ENCODE measurements around the gene OXGR1. TPM values are rescaled to one million over a fixed set of nuclear protein-coding genes. Genes with fewer than 3 reads are reported as not detected.
"Not testable (repeated sequence)": the region's sequence is repeated elsewhere in the genome, so short reads cannot be mapped to it uniquely, and the experiment has no call there.

Gene OXGR1
- polyA plus RNA-seq, 1 experiment = not detected

DNA sequence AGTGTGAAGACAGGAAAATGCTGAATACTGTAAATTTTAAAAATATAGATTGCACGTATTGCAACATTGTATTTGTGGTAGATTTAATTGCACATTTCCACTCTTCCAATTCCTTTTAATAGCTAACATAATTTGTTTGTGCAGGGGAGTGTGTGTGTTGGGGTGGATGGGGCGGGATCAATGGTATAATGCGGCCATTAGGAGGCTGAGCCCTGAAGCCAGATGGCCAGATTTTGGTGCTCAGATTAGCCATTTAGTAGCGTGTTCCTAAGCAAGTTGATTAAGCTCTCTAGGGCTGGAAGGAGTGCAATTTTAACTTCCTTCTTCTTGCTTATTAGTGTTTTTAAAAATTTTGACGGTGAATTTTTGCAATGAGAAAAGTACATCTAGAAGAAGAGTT is 5.8 kb downstream of the OXGR1 start:
- ChIA-PET POLR2A (no interaction called here), CTCF (interaction anchor here (0.7 to 0.8 kb wide), 2 partner anchors 11 to 30 kb away, joined by 3 read pairs; no protein-coding TSS in a partner anchor)
- Histone ChIP-seq H3K4me3 (ENCODE audit: low read depth, low read length) (no peak overlapping the region), H3K9me3 (ENCODE audit: control insufficient read depth, insufficient read depth, low read length) (no peaks in the 10 kb centered on the region), H3K27ac (ENCODE audit: low read depth, low read length) (no peak overlapping the region), H3K27me3 (ENCODE audit: control insufficient read depth, insufficient read depth, low read length) (peaks cover 8% of the 10 kb centered on the region)
- TF ChIP-seq, protein P1, sequence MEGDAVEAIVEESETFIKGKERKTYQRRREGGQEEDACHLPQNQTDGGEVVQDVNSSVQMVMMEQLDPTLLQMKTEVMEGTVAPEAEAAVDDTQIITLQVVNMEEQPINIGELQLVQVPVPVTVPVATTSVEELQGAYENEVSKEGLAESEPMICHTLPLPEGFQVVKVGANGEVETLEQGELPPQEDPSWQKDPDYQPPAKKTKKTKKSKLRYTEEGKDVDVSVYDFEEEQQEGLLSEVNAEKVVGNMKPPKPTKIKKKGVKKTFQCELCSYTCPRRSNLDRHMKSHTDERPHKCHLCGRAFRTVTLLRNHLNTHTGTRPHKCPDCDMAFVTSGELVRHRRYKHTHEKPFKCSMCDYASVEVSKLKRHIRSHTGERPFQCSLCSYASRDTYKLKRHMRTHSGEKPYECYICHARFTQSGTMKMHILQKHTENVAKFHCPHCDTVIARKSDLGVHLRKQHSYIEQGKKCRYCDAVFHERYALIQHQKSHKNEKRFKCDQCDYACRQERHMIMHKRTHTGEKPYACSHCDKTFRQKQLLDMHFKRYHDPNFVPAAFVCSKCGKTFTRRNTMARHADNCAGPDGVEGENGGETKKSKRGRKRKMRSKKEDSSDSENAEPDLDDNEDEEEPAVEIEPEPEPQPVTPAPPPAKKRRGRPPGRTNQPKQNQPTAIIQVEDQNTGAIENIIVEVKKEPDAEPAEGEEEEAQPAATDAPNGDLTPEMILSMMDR (IDR thresholded peaks at IDR 0.05; ENCODE audit: low read depth, low read length) = no peak
- DNase-seq (ENCODE audit: low read depth, low spot score) = no peak

DNA sequence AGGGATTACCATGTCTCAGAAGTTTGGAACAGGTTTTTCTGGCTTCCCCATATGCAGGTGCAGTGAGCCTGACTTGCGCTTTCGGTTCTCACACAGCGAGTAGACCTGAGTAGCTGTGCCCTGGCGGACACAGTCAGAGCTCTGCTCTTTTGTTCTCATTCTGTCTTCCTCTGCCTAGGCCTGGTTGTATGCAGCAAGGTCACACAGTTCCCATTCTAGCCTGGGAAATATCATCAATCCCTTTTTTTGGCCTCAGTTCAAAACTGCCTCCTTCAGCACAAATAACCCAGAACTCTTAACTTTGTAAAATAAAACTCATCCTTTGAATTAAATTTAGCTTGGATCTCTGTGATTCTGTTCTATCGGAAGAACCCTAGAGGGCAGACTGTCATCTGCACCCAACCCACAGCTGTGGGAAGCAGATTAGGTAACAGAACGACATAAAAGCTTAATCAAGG is 10.2 kb downstream of the OXGR1 start:
- no peaks in the 10 kb centered on the region for H3K9me3 ChIP-seq (ENCODE audit: control insufficient read depth, insufficient read depth, low read length)
- H3K4me3 ChIP-seq (ENCODE audit: low read depth, low read length) = no peak overlapping the region
- CTCF ChIA-PET = interaction anchor here (0.9 to 1.9 kb wide), 2 partner anchors 26 to 473 kb away, joined by 3 to 4 read pairs; no protein-coding TSS in a partner anchor
- TF ChIP-seq, protein P1 (IDR thresholded peaks at IDR 0.05; ENCODE audit: low read depth, low read length) = no peak
- POLR2A ChIA-PET = no interaction called here
- DNase-seq (ENCODE audit: low read depth, low spot score) = no peak
- no peak overlapping the region for H3K27ac ChIP-seq (ENCODE audit: low read depth, low read length)
- H3K27me3 ChIP-seq (ENCODE audit: control insufficient read depth, insufficient read depth, low read length) = no peaks in the 10 kb centered on the region

DNA sequence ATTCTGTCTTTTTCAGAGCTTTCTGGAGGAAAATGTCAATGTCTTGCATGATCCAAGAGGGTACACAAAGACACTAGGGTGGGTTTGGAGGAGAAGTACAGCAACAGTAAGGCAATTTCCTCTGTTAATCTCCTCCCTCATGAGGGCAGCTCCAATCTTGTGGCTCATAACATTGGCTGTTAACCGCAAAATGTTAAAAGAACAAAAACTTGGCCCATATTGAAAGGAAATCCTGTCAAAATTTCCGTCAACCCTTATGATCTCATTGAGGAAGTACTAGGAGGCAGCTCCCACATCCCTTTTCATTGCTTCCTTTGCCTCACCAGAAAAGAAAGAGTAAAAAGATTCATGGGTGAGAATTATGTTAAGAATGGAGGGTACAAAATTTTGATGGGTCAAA is 11.6 kb downstream of the OXGR1 start:
- TF ChIP-seq, protein P1 (IDR thresholded peaks at IDR 0.05; ENCODE audit: low read depth, low read length) = no peak
- Histone ChIP-seq H3K4me3 (ENCODE audit: low read depth, low read length) (no peak overlapping the region), H3K9me3 (ENCODE audit: control insufficient read depth, insufficient read depth, low read length) (no peaks in the 10 kb centered on the region), H3K27me3 (ENCODE audit: control insufficient read depth, insufficient read depth, low read length) (no peaks in the 10 kb centered on the region), H3K27ac (ENCODE audit: low read depth, low read length) (no peak overlapping the region)
- CTCF ChIA-PET = interaction anchor here (0.5 kb wide), 1 partner anchor 941 kb away, joined by 5 read pairs; no protein-coding TSS in a partner anchor
- POLR2A ChIA-PET = no interaction called here
- DNase-seq (ENCODE audit: low read depth, low spot score) = no peak

DNA sequence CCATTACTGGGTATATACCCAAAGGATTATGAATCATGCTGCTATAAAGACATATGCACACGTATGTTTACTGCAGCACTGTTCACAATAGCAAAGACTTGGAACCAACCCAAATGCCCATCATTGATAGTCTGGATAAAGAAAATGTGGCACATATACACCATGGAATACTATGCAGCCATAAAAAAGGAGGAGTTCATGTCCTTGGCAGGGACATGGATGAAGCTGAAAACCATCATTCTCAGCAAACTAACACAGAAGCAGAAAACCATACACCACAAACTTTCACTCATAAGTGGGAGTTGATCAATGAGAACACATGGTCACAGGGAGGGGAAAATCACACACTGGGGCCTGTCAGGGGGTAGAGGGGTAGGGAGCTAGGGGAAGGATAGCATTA is 14.4 kb downstream of the OXGR1 start:
- not testable (repeated sequence) for DNase-seq (ENCODE audit: low read depth, low spot score)
- CTCF ChIA-PET = interaction anchor here (1.4 kb wide), 1 partner anchor 22 kb away, joined by 3 read pairs; no protein-coding TSS in a partner anchor

DNA sequence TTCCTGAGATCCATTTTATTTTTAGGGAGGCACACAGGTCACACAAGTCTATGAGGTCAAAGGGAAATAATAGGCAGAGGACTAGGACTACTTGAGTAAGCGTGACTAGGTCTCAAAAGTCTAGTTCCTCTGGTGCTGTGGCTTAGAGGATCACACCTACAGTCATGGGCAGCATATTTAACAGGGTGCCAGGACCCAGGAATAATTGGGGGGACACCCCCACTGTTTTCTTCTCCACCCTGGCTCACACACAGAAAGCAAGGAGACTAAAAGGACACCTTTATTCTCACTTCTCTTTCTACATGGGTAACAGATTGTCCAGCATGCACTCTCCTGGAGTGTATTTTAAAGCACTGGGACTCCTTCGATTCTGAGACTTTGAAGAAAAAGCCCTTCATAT is 26.2 kb downstream of the OXGR1 start:
- CTCF ChIA-PET = interaction anchor here (1.2 to 2.2 kb wide), 2 partner anchors 9 to 10 kb away, joined by 3 to 6 read pairs; no protein-coding TSS in a partner anchor
- Histone ChIP-seq H3K9me3 (ENCODE audit: control insufficient read depth, insufficient read depth, low read length) (peaks cover 10% of the 10 kb centered on the region; the same call in 1 of the 2 replicates), H3K27me3 (ENCODE audit: control insufficient read depth, insufficient read depth, low read length) (no peaks in the 10 kb centered on the region), H3K4me3 (ENCODE audit: low read depth, low read length) (no peak overlapping the region), H3K27ac (ENCODE audit: low read depth, low read length) (no peak overlapping the region)
- TF ChIP-seq, protein P1 (IDR thresholded peaks at IDR 0.05; ENCODE audit: low read depth, low read length) = no peak
- POLR2A ChIA-PET = no interaction called here
- DNase-seq (ENCODE audit: low read depth, low spot score) = no peak

More for the DNA sequence above, 14.4 kb downstream of the OXGR1 start:
- POLR2A ChIA-PET; H3K27ac ChIP-seq (ENCODE audit: low read depth, low read length); H3K9me3 ChIP-seq (ENCODE audit: control insufficient read depth, insufficient read depth, low read length); H3K4me3 ChIP-seq (ENCODE audit: low read depth, low read length); H3K27me3 ChIP-seq (ENCODE audit: control insufficient read depth, insufficient read depth, low read length): not testable (repeated sequence)
